Measurements from ENCODE around the gene UNC5A.

The UNC5A gene

DNA sequence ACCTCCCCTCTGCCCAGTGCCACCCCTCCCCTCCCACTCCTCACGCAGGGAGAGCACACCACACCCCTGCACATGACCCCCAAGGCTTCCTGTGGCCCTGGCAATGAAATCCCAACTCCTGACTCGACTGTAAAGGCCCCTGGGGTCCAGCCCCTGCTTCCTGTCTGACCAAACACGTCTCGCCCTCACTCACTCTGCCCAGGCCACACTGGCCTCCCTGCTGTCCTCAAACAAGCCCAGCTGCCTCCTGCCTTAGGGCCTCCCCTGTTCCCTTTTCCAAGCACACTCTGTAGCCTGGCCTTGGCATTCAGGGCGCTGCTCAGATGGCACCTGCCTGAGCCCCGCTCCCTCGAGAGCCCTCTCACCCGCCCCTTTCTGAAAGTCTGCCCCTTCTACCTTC lies 46.4 kb downstream of the UNC5A start:
- H3K27me3 ChIP-seq (replicated peaks; ENCODE audit: control insufficient read depth, insufficient read depth, low read length): no peaks in the 10 kb centered on the region; the same call in 1 of the 2 replicates
- no peaks in the 10 kb centered on the region for H3K36me3 ChIP-seq (ENCODE audit: control insufficient read depth, insufficient read depth, low read length)
- DNase-seq (ENCODE audit: extremely low read depth, insufficient read length): no peak

DNA sequence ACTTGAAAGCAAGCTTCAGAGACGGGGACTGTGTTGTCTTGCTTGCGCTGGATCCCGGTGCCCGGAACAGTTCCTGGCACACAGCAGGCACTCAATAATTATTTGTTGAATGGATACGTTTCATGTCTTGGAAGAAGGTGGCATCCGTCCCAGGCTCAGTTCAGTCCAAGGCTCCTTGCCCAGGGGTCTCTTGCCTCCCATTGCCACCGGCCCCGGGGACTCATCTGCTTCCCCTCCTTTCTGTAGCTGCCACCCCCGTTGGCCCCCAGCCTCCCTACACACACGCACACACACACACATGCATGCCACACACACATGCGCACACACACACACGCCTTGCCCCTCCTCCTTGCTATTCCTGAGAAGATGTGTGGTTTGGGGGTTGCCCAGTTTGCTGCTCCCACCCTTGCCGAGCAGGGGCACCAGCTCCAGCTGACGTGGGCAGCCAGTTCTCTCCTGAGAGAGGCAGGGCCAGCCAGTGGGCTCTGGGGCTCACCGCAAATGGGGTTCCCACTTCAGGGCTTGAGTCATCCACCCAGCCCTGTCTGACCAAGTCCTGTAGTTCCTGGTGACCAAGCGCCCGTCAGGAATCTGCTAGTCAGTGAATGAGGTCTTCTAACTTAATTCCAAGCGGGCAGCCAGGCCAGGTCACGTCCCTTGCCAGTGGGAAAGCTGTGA lies 47.0 kb downstream of the UNC5A start:
- TF ChIP-seq, protein P1, sequence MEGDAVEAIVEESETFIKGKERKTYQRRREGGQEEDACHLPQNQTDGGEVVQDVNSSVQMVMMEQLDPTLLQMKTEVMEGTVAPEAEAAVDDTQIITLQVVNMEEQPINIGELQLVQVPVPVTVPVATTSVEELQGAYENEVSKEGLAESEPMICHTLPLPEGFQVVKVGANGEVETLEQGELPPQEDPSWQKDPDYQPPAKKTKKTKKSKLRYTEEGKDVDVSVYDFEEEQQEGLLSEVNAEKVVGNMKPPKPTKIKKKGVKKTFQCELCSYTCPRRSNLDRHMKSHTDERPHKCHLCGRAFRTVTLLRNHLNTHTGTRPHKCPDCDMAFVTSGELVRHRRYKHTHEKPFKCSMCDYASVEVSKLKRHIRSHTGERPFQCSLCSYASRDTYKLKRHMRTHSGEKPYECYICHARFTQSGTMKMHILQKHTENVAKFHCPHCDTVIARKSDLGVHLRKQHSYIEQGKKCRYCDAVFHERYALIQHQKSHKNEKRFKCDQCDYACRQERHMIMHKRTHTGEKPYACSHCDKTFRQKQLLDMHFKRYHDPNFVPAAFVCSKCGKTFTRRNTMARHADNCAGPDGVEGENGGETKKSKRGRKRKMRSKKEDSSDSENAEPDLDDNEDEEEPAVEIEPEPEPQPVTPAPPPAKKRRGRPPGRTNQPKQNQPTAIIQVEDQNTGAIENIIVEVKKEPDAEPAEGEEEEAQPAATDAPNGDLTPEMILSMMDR (IDR thresholded peaks at IDR 0.05; ENCODE audit: insufficient read depth, low read length, poor library complexity, severe bottlenecking): no peak
- Histone ChIP-seq H3K4me3 (replicated peaks; ENCODE audit: low read depth, low read length) (no peak overlapping the region), H3K27me3 (replicated peaks; ENCODE audit: control insufficient read depth, insufficient read depth, low read length) (no peaks in the 10 kb centered on the region; the same call in 1 of the 2 replicates), H3K36me3 (ENCODE audit: control insufficient read depth, insufficient read depth, low read length) (no peaks in the 10 kb centered on the region)
- DNase-seq (ENCODE audit: extremely low read depth, insufficient read length): no peak

More for the DNA sequence above, 46.4 kb downstream of the UNC5A start:
- TF ChIP-seq, protein P1 (IDR thresholded peaks at IDR 0.05; ENCODE audit: insufficient read depth, low read length, poor library complexity, severe bottlenecking): no peak
- no peak overlapping the region for H3K4me3 ChIP-seq (replicated peaks; ENCODE audit: low read depth, low read length)

DNA sequence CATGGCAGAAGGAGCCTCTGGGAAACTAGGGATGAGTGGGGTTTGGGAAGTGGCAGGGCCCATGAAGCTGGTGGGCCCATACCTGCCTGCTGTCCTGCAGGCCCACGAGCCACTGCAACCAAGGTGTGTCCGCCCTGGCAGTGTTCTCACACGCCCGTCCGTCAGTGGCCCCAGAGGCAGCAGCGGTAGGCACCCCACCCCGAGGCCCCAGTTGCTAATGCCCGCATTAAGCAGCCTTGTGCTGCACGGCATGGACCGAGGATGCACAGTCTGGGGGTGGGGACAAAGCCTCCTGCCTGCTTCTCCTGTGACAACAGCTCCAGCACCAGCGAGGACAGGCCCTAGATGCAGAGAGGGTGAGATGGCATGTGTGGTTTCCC lies 47.5 kb downstream of the UNC5A start:
- TF ChIP-seq, protein P1 (IDR thresholded peaks at IDR 0.05; ENCODE audit: insufficient read depth, low read length, poor library complexity, severe bottlenecking): no peak
- no peak for DNase-seq (ENCODE audit: extremely low read depth, insufficient read length)
- Histone ChIP-seq H3K4me3 (replicated peaks; ENCODE audit: low read depth, low read length) (no peak overlapping the region), H3K36me3 (ENCODE audit: control insufficient read depth, insufficient read depth, low read length) (no peaks in the 10 kb centered on the region), H3K27me3 (replicated peaks; ENCODE audit: control insufficient read depth, insufficient read depth, low read length) (no peaks in the 10 kb centered on the region; the same call in 1 of the 2 replicates)

DNA sequence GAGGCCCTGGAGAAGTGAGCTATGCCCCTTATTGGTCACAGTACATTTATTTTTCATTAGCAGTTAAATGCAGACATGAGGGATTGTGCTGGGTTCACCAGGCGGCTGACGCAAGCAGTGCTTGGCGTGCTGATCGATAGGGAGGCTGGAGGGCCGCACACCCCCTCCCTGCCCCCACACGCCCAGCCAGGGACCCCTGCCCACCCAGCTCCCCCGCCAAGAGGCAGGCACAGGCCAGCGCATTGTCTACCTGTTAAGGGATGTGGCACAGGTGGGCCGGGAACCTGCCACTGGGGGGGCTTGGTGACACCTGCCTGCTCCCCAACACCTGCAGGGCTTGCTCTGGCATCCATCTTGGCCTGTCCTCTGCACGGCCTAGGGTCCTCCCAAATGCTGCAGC lies 49.6 kb downstream of the UNC5A start:
- no peak for DNase-seq (ENCODE audit: extremely low read depth, insufficient read length)
- Histone ChIP-seq H3K36me3 (ENCODE audit: control insufficient read depth, insufficient read depth, low read length) (no peaks in the 10 kb centered on the region), H3K27me3 (replicated peaks; ENCODE audit: control insufficient read depth, insufficient read depth, low read length) (peaks cover 2% of the 10 kb centered on the region; the same call in 1 of the 2 replicates), H3K4me3 (replicated peaks; ENCODE audit: low read depth, low read length) (no peak overlapping the region)
- TF ChIP-seq, protein P1 (IDR thresholded peaks at IDR 0.05; ENCODE audit: insufficient read depth, low read length, poor library complexity, severe bottlenecking): no peak

DNA sequence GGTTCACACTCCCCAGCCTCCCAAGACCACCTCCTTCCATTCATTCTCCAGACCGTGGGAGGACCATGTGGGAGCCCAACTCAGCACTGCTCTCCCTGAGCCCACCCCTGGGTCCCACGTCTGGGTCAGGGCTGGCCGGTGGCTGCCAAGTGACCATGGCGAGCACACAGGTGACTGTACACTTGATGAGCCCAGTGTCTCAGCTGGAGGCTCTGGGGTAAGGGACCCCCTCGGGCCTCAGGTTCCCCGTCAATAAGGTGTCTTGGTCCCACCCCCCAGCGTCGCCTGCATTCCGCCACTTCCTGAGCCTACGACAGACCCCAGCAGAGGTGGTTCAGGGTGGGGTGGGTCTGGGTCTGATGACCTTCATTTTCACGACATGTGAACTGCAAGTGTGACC lies 50.0 kb downstream of the UNC5A start:
- DNase-seq (ENCODE audit: extremely low read depth, insufficient read length): no peak
- TF ChIP-seq, protein P1 (IDR thresholded peaks at IDR 0.05; ENCODE audit: insufficient read depth, low read length, poor library complexity, severe bottlenecking): no peak
- H3K36me3 ChIP-seq (ENCODE audit: control insufficient read depth, insufficient read depth, low read length): no peaks in the 10 kb centered on the region
- peaks cover 2% of the 10 kb centered on the region; the same call in 1 of the 2 replicates for H3K27me3 ChIP-seq (replicated peaks; ENCODE audit: control insufficient read depth, insufficient read depth, low read length)
- no peak overlapping the region for H3K4me3 ChIP-seq (replicated peaks; ENCODE audit: low read depth, low read length)

Measured in GM06990 (cell line).